Measurements from ENCODE around the gene GH1.

GH1 gene

GRCh38 chr17:63944736-63945499 is 26.3 kb upstream of the GH1 start:
- no peak for DNase-seq

- DNase-seq, result no peak
These were observed 25.1 kb upstream of the GH1 start for GRCh38 chr17:63943745-63944144.

GRCh38 chr17:63942309-63942985 is 23.8 kb upstream of the GH1 start:
- no peak for DNase-seq

- DNase-seq, result no peak
These were observed 23.1 kb upstream of the GH1 start for GRCh38 chr17:63941751-63942150.

GRCh38 chr17:63941162-63941561 is 22.5 kb upstream of the GH1 start:
- no peak for DNase-seq

- no peak for DNase-seq
These were observed 21.9 kb upstream of the GH1 start for GRCh38 chr17:63940584-63940983.

- no peak for DNase-seq
These were observed 21.2 kb upstream of the GH1 start for GRCh38 chr17:63939884-63940283.

DNA sequence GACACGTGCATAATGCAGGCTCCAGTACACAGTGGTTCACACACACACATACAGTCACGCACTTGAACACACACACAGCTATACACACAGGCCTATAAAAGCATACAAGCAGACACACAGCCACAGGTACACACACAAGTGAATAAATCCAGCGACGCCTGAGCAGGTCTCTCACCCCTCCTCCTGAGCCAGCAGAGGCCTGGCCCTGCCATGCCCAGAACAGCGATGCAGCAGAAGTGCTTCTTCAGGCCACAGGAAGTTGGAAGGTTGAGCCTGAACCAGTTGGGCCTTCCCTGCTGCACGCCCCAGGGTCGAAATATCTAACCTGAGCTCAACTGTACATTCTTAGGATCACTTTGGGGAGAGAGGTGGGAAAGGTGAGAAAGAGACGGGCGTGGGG is 20.8 kb upstream of the GH1 start:
- no peak for DNase-seq

- DNase-seq, result no peak
These were observed 19.3 kb upstream of the GH1 start for GRCh38 chr17:63937920-63938319.

DNA sequence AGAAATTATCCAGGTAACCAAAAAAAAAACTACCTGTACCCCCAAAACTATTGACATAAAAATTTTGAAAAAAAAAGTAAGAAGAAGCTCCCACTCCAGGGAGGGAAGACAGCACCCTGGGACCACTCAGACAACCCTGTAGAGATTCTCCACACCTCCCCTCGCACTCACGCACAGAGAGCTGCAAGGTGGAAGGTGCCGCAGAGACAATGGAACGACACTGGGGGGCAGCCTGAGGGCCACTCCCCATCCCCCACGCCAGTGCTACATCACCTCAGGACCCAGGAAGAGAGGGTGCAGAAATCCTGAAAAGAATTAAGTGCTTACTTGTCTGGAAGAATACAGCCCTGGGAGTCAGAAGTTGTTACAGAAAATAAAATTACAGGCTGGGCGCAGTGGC is 18.7 kb upstream of the GH1 start:
- no peak for DNase-seq

- DNase-seq, result no peak
These were observed 15.8 kb upstream of the GH1 start for GRCh38 chr17:63934183-63935112.

- DNase-seq, result no peak
These were observed 15.0 kb upstream of the GH1 start for GRCh38 chr17:63933598-63933997.

DNA sequence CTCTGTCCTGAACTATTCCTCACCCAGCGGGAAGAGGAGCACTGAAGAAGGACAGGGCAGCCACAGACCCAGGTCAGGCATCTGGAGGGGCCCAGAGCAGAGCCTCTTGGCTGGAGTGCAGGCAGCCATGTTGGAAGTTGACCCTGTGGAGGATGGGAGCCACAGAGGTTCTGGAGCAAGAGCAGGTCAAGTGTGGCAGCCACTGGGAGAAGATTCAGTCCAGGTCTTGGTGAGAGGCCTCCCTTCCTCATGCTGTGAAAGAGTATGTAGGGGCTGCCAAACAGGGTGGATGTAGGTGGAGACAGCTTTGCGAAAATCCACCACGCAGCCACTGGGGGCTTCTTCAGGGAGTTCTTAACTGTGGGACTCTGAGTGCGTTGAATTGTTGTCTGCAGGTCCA is 14.1 kb upstream of the GH1 start:
- DNase-seq, result no peak

DNA sequence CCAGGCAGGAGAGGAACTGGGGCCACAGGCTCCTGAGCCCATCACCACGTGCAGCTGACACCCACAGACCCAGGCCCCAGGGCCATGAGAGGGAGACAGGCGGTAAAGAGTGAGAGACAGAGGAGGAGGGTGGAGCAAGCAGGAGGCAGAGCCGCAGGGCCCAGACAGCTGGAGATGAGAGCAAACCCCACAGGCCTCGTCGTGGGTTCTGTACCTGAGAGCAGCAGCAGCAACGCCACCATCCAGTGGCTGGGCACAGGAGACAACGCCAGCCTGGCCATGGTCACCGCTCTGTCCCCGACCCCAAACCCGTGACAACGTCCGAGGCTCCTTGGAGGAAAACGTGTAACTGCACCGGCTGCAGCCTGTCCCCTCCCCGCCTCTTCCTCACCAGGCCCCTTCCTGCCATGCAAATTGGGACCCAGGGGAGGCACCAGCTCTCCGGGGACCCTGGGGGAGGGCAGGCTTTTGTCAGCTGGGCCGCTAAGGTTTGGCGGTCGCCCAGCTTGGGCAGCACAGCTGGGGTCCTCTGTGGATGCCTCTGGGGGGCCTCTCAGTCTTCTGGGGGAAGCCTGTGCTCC is 13.4 kb upstream of the GH1 start, which contains the start of gene CD79B:
Gene CD79B, minus strand, starts transcription at position 351 of the 581 bp plus-strand sequence. Its CDS starts 70 bp downstream, at position 281.
- DNase-seq, result peak; percentile 65

- peak; percentile 67 for DNase-seq
These were observed 12.4 kb upstream of the GH1 start for GRCh38 chr17:63930951-63931575.

- no peak for DNase-seq
These were observed 11.5 kb upstream of the GH1 start for GRCh38 chr17:63929860-63930766.

- DNase-seq, result no peak
These were observed 10.5 kb upstream of the GH1 start for GRCh38 chr17:63928966-63929695.

- DNase-seq, result no peak
These were observed 9.6 kb upstream of the GH1 start for GRCh38 chr17:63928172-63928666.

DNA sequence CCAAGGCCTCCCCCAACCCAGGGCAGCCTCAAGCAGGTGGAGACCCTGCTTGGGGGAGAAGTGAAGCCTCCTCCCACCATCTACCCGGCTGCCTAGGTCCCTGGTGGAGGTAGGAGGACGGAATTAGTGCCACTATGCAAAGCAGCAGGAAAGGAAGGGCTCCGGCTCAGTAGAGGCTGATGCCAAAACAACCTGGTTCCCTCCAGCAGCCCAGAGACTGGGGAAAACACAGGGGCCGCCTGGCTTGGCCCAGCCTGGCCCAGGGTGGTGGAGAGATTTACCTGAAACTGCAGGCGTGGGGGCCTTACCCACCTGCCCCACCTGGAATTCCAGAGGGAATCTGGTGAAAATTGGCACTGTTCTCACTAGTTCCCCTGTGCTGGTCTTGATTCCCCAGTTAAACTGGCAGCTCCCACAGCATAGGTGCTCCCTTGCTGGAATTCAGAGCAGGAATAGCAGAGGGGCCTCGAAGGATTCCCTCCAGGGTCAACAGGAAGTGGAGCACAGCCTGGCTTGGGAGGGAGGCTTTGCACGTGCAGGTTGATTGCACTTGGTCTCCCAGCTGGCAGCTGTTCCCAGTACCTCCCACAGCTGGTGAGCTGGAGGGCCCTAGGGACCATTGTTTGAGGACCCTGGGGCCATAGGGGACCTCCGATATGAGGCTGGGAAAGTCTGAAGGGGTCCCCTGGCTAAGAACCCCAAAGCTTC is 9.0 kb upstream of the GH1 start:
- DNase-seq, result no peak

- no peak for DNase-seq
These were observed 7.5 kb upstream of the GH1 start for GRCh38 chr17:63926164-63926563.

All from activated CD4-positive, alpha-beta T cell treated with anti-CD3 and anti-CD28 coated beads for 48 hours (primary cell).